Posterior cingulate gyrus (tissue), 11 donors: ENCODE data around the gene PTDSS2.

Experiments
- DNase-seq, 10 donors: peaks; one replicate each; pipeline versions ENCODE4 v3.0.0 to v3.0.0-alpha.2; 2020 to 2021; ENCODE audit warnings: mixed read lengths in 3 of 10
- intact Hi-C: fragments of 100-400 bp; cut with DNase I; formaldehyde crosslinking; loops from one replicate; pipeline ENCODE4 v1.15.1; 2023

The PTDSS2 gene

GRCh38 chr11:535519-536454 lies 85.7 kb downstream of the PTDSS2 start, which contains the start of gene HRAS:
Gene HRAS, minus strand, starts transcription at chr11:535576.
- intact Hi-C loops = no loop called here
- peak; percentile 87 to 100 (median 96) for DNase-seq

GRCh38 chr11:536841-537621 lies 87.0 kb downstream of the PTDSS2 start, which contains the start of gene LRRC56:
Gene LRRC56, plus strand, starts transcription at chr11:537527. Its CDS starts 3,158 bp downstream, at chr11:540685.
- intact Hi-C loops = no loop called here
- DNase-seq = peak in 7 of 10 donors; percentile 34 to 95 (median 56)

GRCh38 chr11:537622-538430 lies 87.7 kb downstream of the PTDSS2 start:
- intact Hi-C loops = no loop called here
- DNase-seq = peak in 1 of 10 donors; percentile 5

- intact Hi-C loops = no loop called here
- no peak for DNase-seq
Observed at GRCh38 chr11:538431-539051, 88.5 kb downstream of the PTDSS2 start.

- DNase-seq = no peak
Observed at GRCh38 chr11:539971-540481, 89.9 kb downstream of the PTDSS2 start.

More at GRCh38 chr11:539971-540481, 89.9 kb downstream of the PTDSS2 start:
- intact Hi-C loops = no loop called here
